Heart right ventricle (tissue), 16 donors: ENCODE measurements around the gene PSMB9. TPM values are rescaled to one million over a fixed set of nuclear protein-coding genes. Genes with fewer than 3 reads are reported as not detected.
"Not testable (repeated sequence)": the region's sequence is repeated elsewhere in the genome, so short reads cannot be mapped to it uniquely, and the experiment has no call there.

ENCODE experiments used
- ATAC-seq, 8 donors: fragments of 200-7000 bp; cut with Tn5 transposase; one replicate each; pipeline ENCODE4 v1.9.1; 2020; ENCODE audit warnings: mild to moderate bottlenecking in 8 of 8, moderate library complexity in 8 of 8, moderate number of reproducible peaks in 1 of 8
- DNase-seq, 2 donors: peaks; one replicate each; pipeline ENCODE4 v3.0.0-alpha.2; 2020
- H3K27ac ChIP-seq, 10 donors: fragments of 200-600 bp; sonication (generic) in 2 of 10; one replicate each; pipeline versions ENCODE4 v1.5.0 to v1.8.0; 2020 to 2022; ENCODE audit warnings: mild to moderate bottlenecking in 3 of 10
- H3K27me3 ChIP-seq, 7 donors: fragments of 200-600 bp; one replicate each; pipeline ENCODE4 v1.8.0; 2021 to 2022; ENCODE audit warnings: mild to moderate bottlenecking in 2 of 7
- H3K36me3 ChIP-seq, 9 donors: fragments of 200-600 bp; sonication (generic) in 1 of 9; one replicate each; pipeline versions ENCODE4 v1.5.0 to v1.8.0; 2020 to 2022; ENCODE audit warnings: mild to moderate bottlenecking in 2 of 9
- H3K4me1 ChIP-seq, 9 donors: fragments of 200-600 bp; sonication (generic) in 1 of 9; one replicate each; pipeline versions ENCODE4 v1.5.0 to v1.8.0; 2020 to 2022; ENCODE audit warnings: mild to moderate bottlenecking in 4 of 9
- H3K4me3 ChIP-seq, 10 donors: fragments of 200-600 bp; sonication (generic) in 2 of 10; one replicate each; pipeline versions ENCODE4 v1.5.0 to v1.8.0; 2020 to 2022; ENCODE audit warnings: mild to moderate bottlenecking in 7 of 10, moderate library complexity in 2 of 10
- H3K9me3 ChIP-seq, 11 donors: fragments of 200-600 bp in 10 of 11; sonication (generic) in 2 of 11; one replicate each; pipeline versions ENCODE4 v1.5.0 to v1.8.0; 2013 to 2022; ENCODE audit warnings: mild to moderate bottlenecking in 2 of 11, control low read depth in 1 of 11, moderate library complexity in 1 of 11
- WGBS, 2 donors: extraction: QIAGEN DNeasy Blood & Tissue Kit; methylation state at CpG; one replicate each; pipeline ENCODE4 v1.1.7; 2013; ENCODE audit warnings: inconsistent platforms in 1 of 2; 5-methylcytosine and 5-hydroxymethylcytosine counted together
- intact Hi-C, 10 donors: fragments of 100-400 bp; cut with DNase I; formaldehyde crosslinking; loops; one replicate each; pipeline versions ENCODE4 v1.11.1 to v1.14.2; 2022
- long read RNA-seq, 3 donors: library from polyadenylated mRNA; unstranded; transcript quantifications; one replicate each; pipeline ENCODE4 v2.0.0, GENCODE V29; 2020 to 2021
- polyA plus RNA-seq, 2 donors: library from polyadenylated mRNA; stranded (reverse); fragments of 200-250 nt; gene quantifications; one replicate each; pipeline ENCODE4 v1.2.3, GENCODE V29; 2013
- total RNA-seq, 10 donors: library from RNA; stranded (reverse); fragmentation: NEBNext Ultra II Directional in 3 of 10; extraction: Animal tissue kit (Norgen Biotek cat#: 25700) in 3 of 10; gene quantifications; one replicate each; pipeline versions ENCODE4 v1.2.1 to v1.2.4, GENCODE V29; 2021 to 2023
- TF ChIP-seq, protein P1 (sequence below), 9 donors: fragments of 200-600 bp; sonication (generic) in 2 of 9; IDR thresholded peaks; one replicate each; pipeline versions ENCODE4 v1.5.0 to v1.8.0; 2021 to 2022; ENCODE audit warnings: antibody characterized with exemption in 9 of 9, mild to moderate bottlenecking in 5 of 9, moderate library complexity in 1 of 9
- donor health status: Arrhythmogenic right ventricular cardiomyopathy.
- donor health status: ischemic (EF 13 %, LVEDD 7.1; RV severe dilation, severe dysfunction).
- donor health status: healthy with polysubstance abuse.
- donor health status: DM: no; HTN: yes; CAD: no.
- donor health status: DM: no; HTN: no; CAD: no.
- donor health status: ischemic (EF 25% LVEDD 6.9; RV normal size, moderate dysfunction).
- donor health status: ischemic (EF 25% LVEDD 5.7; RV mildly dilated, moderate dysfunction).
- donor health status: healthy.
- donor health status: DM: yes; HTN: yes; CAD: no.
- donor health status: Ischemic cardiomyopathy.
- donor health status: ischemic (EF 35%, LVEDD 5.7; RV mildly dilated, moderate dysfunction).
- donor health status: nonischemic (EF 11% LVEDD 7.7; RV severe dilation, severe dysfunction).
- donor health status: DM: yes; HTN: yes; CAD: no.
- donor health status: PGD.
- donor health status: ischemic (EF 29% LVEDD 5.4; RV normal size, mild dysfunction).
- donor health status: nonischemic (EF 23%, LVEDD 6.1; RV moderate dilation, normal function).

Gene PSMB9
- 100 to 1,000 TPM in 1 of 10 donors, 10 to 100 TPM in 8, 1 to 10 TPM in 1; 10.0 to 198 (median 14.3) TPM for total RNA-seq
- polyA plus RNA-seq, result 10 to 100 TPM; 23.4 to 33.4 TPM
- long read RNA-seq, donor 1, transcript PSMB9-207 (6 exons, 782 nt), result major isoform, 10 of 19 reads
- long read RNA-seq, donor 1, partial matches to known transcripts, result 6 of 19 reads
- long read RNA-seq, donor 1, other reads (novel, unspliced or antisense), result 3 of 19 reads
- long read RNA-seq, donor 2, partial matches to known transcripts, result 7 of 14 reads
- long read RNA-seq, donor 2, other reads (novel, unspliced or antisense), result 3 of 14 reads
- long read RNA-seq, donor 3, transcript PSMB9-207 (6 exons, 782 nt), result major isoform, 6 of 10 reads
- long read RNA-seq, donor 3, partial matches to known transcripts, result 2 of 10 reads
- long read RNA-seq, donor 3, other reads (novel, unspliced or antisense), result 2 of 10 reads

DNA sequence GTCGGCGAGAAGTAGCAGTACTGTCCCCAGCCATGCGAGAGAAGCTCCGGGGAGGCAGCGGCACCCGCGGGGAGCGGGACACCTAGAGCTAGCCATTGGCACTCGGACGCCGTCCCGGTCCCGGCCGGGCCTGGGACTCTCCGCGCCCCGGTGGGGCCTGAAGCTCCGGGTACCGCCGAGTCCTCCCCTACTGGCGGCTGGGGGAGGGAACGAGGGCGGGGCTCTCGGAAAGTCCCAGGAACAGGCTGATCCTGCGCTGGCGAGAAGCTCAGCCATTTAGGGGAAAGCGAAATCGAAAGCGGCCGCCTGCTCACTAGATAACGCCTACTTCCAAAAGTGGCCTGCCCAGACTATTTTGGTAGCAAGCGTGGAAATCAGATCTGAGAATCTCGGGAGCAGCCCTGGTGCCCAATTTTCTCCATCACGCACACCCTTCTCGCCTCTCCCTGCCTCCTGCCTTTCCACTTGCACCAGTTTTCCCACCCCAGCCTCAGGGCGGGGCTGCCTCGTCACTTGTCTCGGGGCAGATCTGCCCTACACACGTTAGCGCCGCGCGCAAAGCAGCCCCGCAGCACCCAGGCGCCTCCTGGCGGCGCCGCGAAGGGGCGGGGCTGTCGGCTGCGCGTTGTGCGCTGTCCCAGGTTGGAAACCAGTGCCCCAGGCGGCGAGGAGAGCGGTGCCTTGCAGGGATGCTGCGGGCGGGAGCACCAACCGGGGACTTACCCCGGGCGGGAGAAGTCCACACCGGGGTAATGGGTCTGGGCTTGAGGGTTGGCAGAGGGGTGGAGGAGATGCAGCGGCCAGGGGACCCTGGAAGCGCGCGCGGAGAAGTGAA, at the start of gene PSMB9, which contains the start of gene TAP1:
PSMB9 (plus strand) TSS at position 652 of the 835 bp plus-strand sequence; CDS start at position 690, 38 bp downstream.
TAP1 (minus strand) TSS at position 164 of the 835 bp plus-strand sequence; CDS start at position 96, 68 bp downstream.
- H3K36me3 ChIP-seq, result peaks cover 0 to 62% (median 27%) of the 10 kb centered on the region in 9 donors
- H3K4me3 ChIP-seq, result peak within 1 kb of the TSS; percentile 67 to 99 (median 92)
- H3K27me3 ChIP-seq, result no peaks in the 10 kb centered on the region
- peak within 1 kb of the TSS; percentile 95 to 99 (median 98) for H3K27ac ChIP-seq
- peak; percentile 93 to 96 for DNase-seq
- H3K4me1 ChIP-seq, result peaks cover 0 to 79% (median 28%) of the 10 kb centered on the region in 9 donors
- peak; percentile 92 to 97 (median 96) for ATAC-seq
- TF ChIP-seq, protein P1, sequence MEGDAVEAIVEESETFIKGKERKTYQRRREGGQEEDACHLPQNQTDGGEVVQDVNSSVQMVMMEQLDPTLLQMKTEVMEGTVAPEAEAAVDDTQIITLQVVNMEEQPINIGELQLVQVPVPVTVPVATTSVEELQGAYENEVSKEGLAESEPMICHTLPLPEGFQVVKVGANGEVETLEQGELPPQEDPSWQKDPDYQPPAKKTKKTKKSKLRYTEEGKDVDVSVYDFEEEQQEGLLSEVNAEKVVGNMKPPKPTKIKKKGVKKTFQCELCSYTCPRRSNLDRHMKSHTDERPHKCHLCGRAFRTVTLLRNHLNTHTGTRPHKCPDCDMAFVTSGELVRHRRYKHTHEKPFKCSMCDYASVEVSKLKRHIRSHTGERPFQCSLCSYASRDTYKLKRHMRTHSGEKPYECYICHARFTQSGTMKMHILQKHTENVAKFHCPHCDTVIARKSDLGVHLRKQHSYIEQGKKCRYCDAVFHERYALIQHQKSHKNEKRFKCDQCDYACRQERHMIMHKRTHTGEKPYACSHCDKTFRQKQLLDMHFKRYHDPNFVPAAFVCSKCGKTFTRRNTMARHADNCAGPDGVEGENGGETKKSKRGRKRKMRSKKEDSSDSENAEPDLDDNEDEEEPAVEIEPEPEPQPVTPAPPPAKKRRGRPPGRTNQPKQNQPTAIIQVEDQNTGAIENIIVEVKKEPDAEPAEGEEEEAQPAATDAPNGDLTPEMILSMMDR (IDR thresholded peaks at IDR 0.05), result peak; percentile 46 to 98 (median 85)
- H3K9me3 ChIP-seq, result no peaks in the 10 kb centered on the region
- intact Hi-C loops, result loop anchor here in 5 of 10 donors (1.0 to 2.0 kb wide), 3 partner anchors 9 to 15 kb away; partner anchors contain the start of genes TAP2 (in 5 of the 5) and PSMB8 (in 2 of the 5)
- WGBS, 2 donors, result 0 to 1% methylated on average over 68 of the region's 68 CpGs

DNA sequence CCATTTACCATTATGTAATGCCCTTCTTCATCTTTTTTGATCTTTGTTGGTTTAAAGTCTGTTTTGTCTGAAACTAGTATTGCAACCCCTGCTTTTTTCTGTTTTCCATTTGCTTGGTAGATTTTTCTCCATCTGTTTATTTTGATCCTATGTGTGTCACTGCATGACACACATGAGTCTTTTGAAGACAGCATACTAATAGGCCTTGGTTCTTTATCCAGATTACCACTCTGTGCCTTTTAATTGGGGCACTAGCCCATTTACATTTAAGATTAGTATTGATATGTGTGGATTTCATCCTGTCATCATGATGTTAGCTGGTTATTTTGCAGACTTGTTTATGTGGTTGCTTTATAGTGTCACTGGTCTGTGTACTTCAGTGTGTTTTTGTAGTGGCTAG, 48.6 kb upstream of the PSMB9 start:
- intact Hi-C loops, result not testable (repeated sequence)

DNA sequence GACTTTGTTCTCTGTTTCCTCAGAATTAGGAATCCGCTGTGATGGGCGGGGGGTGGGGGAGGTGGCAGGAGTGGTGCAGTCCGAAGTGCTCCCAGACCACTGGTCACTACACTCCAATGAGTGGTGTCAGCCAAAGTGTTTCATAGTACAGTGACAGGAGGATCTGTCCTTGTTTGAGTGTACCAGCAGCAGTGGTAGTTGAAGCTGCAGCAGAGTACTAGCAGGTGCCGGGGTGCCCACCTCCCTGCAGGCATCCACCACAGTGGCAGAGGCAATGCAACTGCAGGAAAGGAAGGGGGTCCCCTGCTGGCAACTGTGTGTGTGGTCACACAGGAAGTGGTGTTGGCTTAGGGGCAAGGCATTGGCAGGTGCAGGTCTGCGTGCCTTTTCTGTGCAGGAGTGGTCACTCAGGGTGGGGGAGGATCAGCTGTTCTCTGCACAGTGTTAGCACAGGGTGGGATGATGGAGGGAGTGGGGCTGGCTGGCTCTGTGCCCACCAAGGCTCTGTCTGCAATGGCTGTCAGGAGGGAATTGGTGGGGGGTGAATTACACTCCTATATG, 46.9 kb upstream of the PSMB9 start:
- no peak for DNase-seq
- H3K27ac ChIP-seq, result no peak overlapping the region
- H3K4me1 ChIP-seq, result no peaks in the 10 kb centered on the region
- intact Hi-C loops, result no loop called here
- peaks cover 0 to 53% (median 18%) of the 10 kb centered on the region in 7 donors for H3K27me3 ChIP-seq
- TF ChIP-seq, protein P1 (IDR thresholded peaks at IDR 0.05), result no peak
- H3K9me3 ChIP-seq, result no peaks in the 10 kb centered on the region
- no peak overlapping the region for H3K4me3 ChIP-seq
- H3K36me3 ChIP-seq, result no peaks in the 10 kb centered on the region
- 75 to 76% methylated on average over 5 of the region's 5 CpGs for WGBS, 2 donors
- no peak for ATAC-seq

More for the DNA sequence above, 48.6 kb upstream of the PSMB9 start:
- not testable (repeated sequence) for H3K4me3 ChIP-seq, H3K27ac ChIP-seq, H3K9me3 ChIP-seq, ATAC-seq, H3K4me1 ChIP-seq, H3K36me3 ChIP-seq, DNase-seq
- peaks cover 0 to 70% (median 27%) of the 10 kb centered on the region in 7 donors for H3K27me3 ChIP-seq

DNA sequence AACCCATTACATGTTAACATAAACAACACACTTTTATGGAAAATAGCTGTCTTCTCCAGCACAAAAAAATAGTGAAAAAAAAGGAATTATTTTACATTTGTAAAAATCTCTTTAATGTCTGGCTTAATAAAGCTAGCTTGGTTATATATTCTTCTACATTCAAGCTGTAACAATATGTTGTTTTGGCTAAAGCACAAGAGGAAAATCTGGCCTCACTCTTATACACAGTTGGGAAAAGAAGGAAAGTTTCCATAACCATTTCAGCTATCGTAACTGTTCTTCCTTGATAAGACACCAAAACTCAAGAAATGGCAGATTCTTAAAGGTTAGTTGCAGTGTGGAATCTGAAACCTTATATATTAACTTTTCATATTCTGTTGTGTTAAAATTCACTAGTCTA, 44.8 kb upstream of the PSMB9 start:
- Histone ChIP-seq H3K27me3 (peaks cover 0 to 39% (median 18%) of the 10 kb centered on the region in 7 donors), H3K27ac (no peak overlapping the region), H3K9me3 (no peaks in the 10 kb centered on the region), H3K4me1 (no peaks in the 10 kb centered on the region), H3K36me3 (peaks cover 0 to 5% (median 0%) of the 10 kb centered on the region in 9 donors), H3K4me3 (no peak overlapping the region)
- DNase-seq (no peak), ATAC-seq (no peak)
- WGBS, 2 donors, result 32 to 38% methylated on average over 1 of the region's 1 CpG
- TF ChIP-seq, protein P1 (IDR thresholded peaks at IDR 0.05), result no peak
- intact Hi-C loops, result no loop called here
